ENCODE results near the gene TMEM167A. TPM values are rescaled to one million over a fixed set of nuclear protein-coding genes. Genes with fewer than 3 reads are reported as not detected.

The TMEM167A gene
- total RNA-seq (2021; ENCODE audit: unreplicated experiment) = 108 TPM
- 23.6 and 31.2 TPM in 2 replicates for polyA plus RNA-seq (2012)
- Bru-seq, nascent RNA = percentile 98 among the genes with signal in this experiment
- percentile 96 among the genes with signal in this experiment for BruChase-seq, experiment 1, labeled RNA remaining after a 6-hour chase
- BruChase-seq, experiment 2, labeled RNA remaining after a 2-hour chase = percentile 97 among the genes with signal in this experiment
- long read RNA-seq, full-length matches to known transcripts = 116 of 138 reads
- long read RNA-seq, partial matches to known transcripts = 3 of 138 reads
- long read RNA-seq, other reads (novel, unspliced or antisense) = 19 of 138 reads

- peaks cover 94% of the 10 kb centered on the region for H3K79me2 ChIP-seq (ENCODE audit: insufficient read depth, low read length)
- intact Hi-C loops (cut with micrococcal nuclease) = loop anchor here (5.0 to 10.0 kb wide), 4 partner anchors 100 to 722 kb away; partner anchors contain the start of gene VCAN
- no peaks in the 10 kb centered on the region for H4K20me1 ChIP-seq (ENCODE audit: insufficient read depth)
- H3K27ac ChIP-seq (ENCODE audit: low read depth, low read length) = peak within 1 kb of the TSS; percentile 64
- peak within 1 kb of the TSS; percentile 86 to 93 for H3K4me3 ChIP-seq (replicated peaks in 1 of 2; ENCODE audit: low read depth in 1 of 2, low read length in 2 of 2)
- DNase-seq (ENCODE audit: low read depth, low spot score) (peak; percentile 98), ATAC-seq (peak; percentile 99)
- H3K36me3 ChIP-seq (ENCODE audit: control insufficient read depth in 1 of 2, insufficient read depth in 2 of 2, low read length in 2 of 2) = 0 out of 4 replicates have a peak, but pooled peaks cover 0 to 3% of the 10 kb centered on the region in 2 experiments
- H3K9me3 ChIP-seq (ENCODE audit: control insufficient read depth in 1 of 2, insufficient read depth in 1 of 2, low read depth in 1 of 2, low read length in 2 of 2) = no peaks in the 10 kb centered on the region
- ChIA-PET POLR2A (interaction anchor here (0.6 to 1.4 kb wide), 13 partner anchors 9 to 204 kb away, joined by 3 to 7 read pairs (median 3); no protein-coding TSS in a partner anchor), CTCF (no interaction called here), RAD21 (ENCODE audit: low non-redundant PET in 1 of 2, low total read pairs in 2 of 2, uncharacterized antibody in 2 of 2, unreplicated experiment in 2 of 2) (no interaction called here)
- peak within 1 kb of the TSS; percentile 87 for H2AFZ ChIP-seq (ENCODE audit: low read depth, low read length, poor library complexity, severe bottlenecking)
- TSS peak; percentile 71 for BruUV-seq (replicated peaks)
- TF ChIP-seq RAD21 (IDR thresholded peaks at IDR 0.05; ENCODE audit: low read depth) (no peak), ZBTB33 (IDR thresholded peaks at IDR 0.05; ENCODE audit: extremely low read depth, insufficient replicate concordance, low read length) (no peak), SP1 (IDR thresholded peaks at IDR 0.05; ENCODE audit: low read depth) (peak; percentile 87), EZH2 (IDR thresholded peaks at IDR 0.05) (no peak), ATF3 (IDR thresholded peaks at IDR 0.05) (no peak), YY1 (IDR thresholded peaks at IDR 0.05; ENCODE audit: extremely low read depth, insufficient replicate concordance, low read depth, low read length) (no peak), ZNF274 (IDR thresholded peaks at IDR 0.05; ENCODE audit: low read depth, low read length) (no peak), CBX3 (IDR thresholded peaks at IDR 0.05; ENCODE audit: low read depth) (no peak), POLR2A (IDR thresholded peaks at IDR 0.05; ENCODE audit: borderline replicate concordance, extremely low read depth, insufficient read depth, insufficient read length) (peak; percentile 79), EGR1 (IDR thresholded peaks at IDR 0.05; ENCODE audit: low read depth) (no peak), MAX (IDR thresholded peaks at IDR 0.05) (peak; percentile 67), SRF (IDR thresholded peaks at IDR 0.05; ENCODE audit: low read depth) (no peak; the same call in 1 of the 2 replicates), ZFX (IDR thresholded peaks at IDR 0.05) (peak; percentile 24; the same call in 1 of the 2 replicates), SIN3A (IDR thresholded peaks at IDR 0.05; ENCODE audit: low read depth) (peak; percentile 60; the same call in 1 of the 2 replicates), ELF1 (IDR thresholded peaks at IDR 0.05; ENCODE audit: borderline replicate concordance, low read depth) (peak; percentile 93), POLR2AphosphoS5 (IDR thresholded peaks at IDR 0.05; ENCODE audit: low read depth, low read length) (peak; percentile 93), TCF7L2 (IDR thresholded peaks at IDR 0.05; ENCODE audit: borderline replicate concordance, extremely low read depth, insufficient read depth, insufficient read length) (peak; percentile 83)
- H3K4me2 ChIP-seq (ENCODE audit: low read length) = peak within 1 kb of the TSS; percentile 92
- H3K9me2 ChIP-seq (ENCODE audit: insufficient read depth) = no peaks in the 10 kb centered on the region
- H3K4me1 ChIP-seq (ENCODE audit: control insufficient read depth in 1 of 2, insufficient read depth in 2 of 2, low read length in 2 of 2) = peaks cover 9 to 18% of the 10 kb centered on the region in 2 experiments; a peak in 3 of 4 replicates
- no peaks in the 10 kb centered on the region for H3K27me3 ChIP-seq (ENCODE audit: insufficient read depth, low read length)
- H3K9ac ChIP-seq (ENCODE audit: low read length) = peak within 1 kb of the TSS; percentile 92
Observed at GRCh38 chr5:83076742-83077661, at the start of gene TMEM167A, which contains the start of gene XRCC4. Gene TMEM167A (minus strand): TSS chr5:83077394. CDS start chr5:83077323, 71 bp downstream. Gene XRCC4 (plus strand): TSS chr5:83077547. CDS start chr5:83104920, 27,373 bp downstream.
